Posterior cingulate gyrus (tissue), 11 donors: ENCODE data around the gene BTBD9.
A peak's percentile ranks its signal among the peaks of the same experiment; 100 is the strongest.

Source experiments
- DNase-seq, 10 donors: peaks; one replicate each; pipeline versions ENCODE4 v3.0.0 to v3.0.0-alpha.2; 2020 to 2021; ENCODE audit warnings: mixed read lengths in 3 of 10
- intact Hi-C: fragments of 100-400 bp; cut with DNase I; formaldehyde crosslinking; loops from one replicate; pipeline ENCODE4 v1.15.1; 2023

The BTBD9 gene

GRCh38 chr6:38319256-38320212, 320.2 kb downstream of the BTBD9 start:
- no peak for DNase-seq
- intact Hi-C loops, result no loop called here

- no peak for DNase-seq
- intact Hi-C loops, result no loop called here
These were observed 323.4 kb downstream of the BTBD9 start for GRCh38 chr6:38316099-38316868.

GRCh38 chr6:38311201-38311600, 328.5 kb downstream of the BTBD9 start:
- intact Hi-C loops, result no loop called here
- no peak for DNase-seq

GRCh38 chr6:38310061-38310460, 329.7 kb downstream of the BTBD9 start:
- DNase-seq, result peak in 3 of 10 donors; percentile 12 to 18 (median 15)
- intact Hi-C loops, result no loop called here

GRCh38 chr6:38307740-38308139, 332.0 kb downstream of the BTBD9 start:
- no peak for DNase-seq
- intact Hi-C loops, result no loop called here

- intact Hi-C loops, result no loop called here
- DNase-seq, result no peak
These were observed 332.8 kb downstream of the BTBD9 start for GRCh38 chr6:38306931-38307330.

GRCh38 chr6:38305995-38306681, 333.6 kb downstream of the BTBD9 start:
- no peak for DNase-seq

GRCh38 chr6:38302838-38303237, 336.9 kb downstream of the BTBD9 start:
- intact Hi-C loops, result no loop called here
- DNase-seq, result no peak

More at GRCh38 chr6:38305995-38306681, 333.6 kb downstream of the BTBD9 start:
- intact Hi-C loops, result no loop called here

- intact Hi-C loops, result no loop called here
These were observed 337.6 kb downstream of the BTBD9 start for GRCh38 chr6:38302081-38302480.

GRCh38 chr6:38290133-38290799, 349.5 kb downstream of the BTBD9 start:
- no peak for DNase-seq
- intact Hi-C loops, result no loop called here

More at GRCh38 chr6:38302081-38302480, 337.6 kb downstream of the BTBD9 start:
- no peak for DNase-seq

GRCh38 chr6:38287487-38287886, 352.2 kb downstream of the BTBD9 start:
- no peak for DNase-seq
- intact Hi-C loops, result loop anchor here (10.0 kb wide), 1 partner anchor 253 kb away; no protein-coding TSS in a partner anchor

- intact Hi-C loops, result loop anchor here (10.0 kb wide), 1 partner anchor 250 kb away; no protein-coding TSS in a partner anchor
- DNase-seq, result no peak
These were observed 354.8 kb downstream of the BTBD9 start for GRCh38 chr6:38284802-38285394.

- intact Hi-C loops, result loop anchor here (10.0 kb wide), 1 partner anchor 249 kb away; no protein-coding TSS in a partner anchor
- DNase-seq, result no peak
These were observed 355.9 kb downstream of the BTBD9 start for GRCh38 chr6:38283734-38284362.

GRCh38 chr6:38282911-38283310, 356.8 kb downstream of the BTBD9 start:
- intact Hi-C loops, result loop anchor here (10.0 kb wide), 1 partner anchor 248 kb away; no protein-coding TSS in a partner anchor
- no peak for DNase-seq

GRCh38 chr6:38281126-38281525, 358.6 kb downstream of the BTBD9 start:
- intact Hi-C loops, result loop anchor here (10.0 kb wide), 1 partner anchor 246 kb away; no protein-coding TSS in a partner anchor
- DNase-seq, result no peak

GRCh38 chr6:38279963-38280588, 359.7 kb downstream of the BTBD9 start:
- DNase-seq, result no peak
- intact Hi-C loops, result loop anchor here (10.0 kb wide), 1 partner anchor 245 kb away; no protein-coding TSS in a partner anchor

- intact Hi-C loops, result no loop called here
- peak in 4 of 10 donors; percentile 32 to 87 (median 64) for DNase-seq
These were observed 360.3 kb downstream of the BTBD9 start for GRCh38 chr6:38279423-38279822.

GRCh38 chr6:38273325-38273724, 366.4 kb downstream of the BTBD9 start:
- intact Hi-C loops, result no loop called here

More at GRCh38 chr6:38273325-38273724, 366.4 kb downstream of the BTBD9 start:
- DNase-seq, result no peak
